Glutamatergic neuron (in vitro differentiated cells): Measurements from ENCODE around the gene RNF11. TPM values are rescaled to one million over a fixed set of nuclear protein-coding genes. Genes with fewer than 3 reads are reported as not detected.

ENCODE experiments used
- DNase-seq: peaks from one replicate; pipeline ENCODE4 v3.0.0; 2022
- H3K27ac Mint-ChIP-seq: one replicate; pipeline ENCODE4 v1.8.0; 2020; ENCODE audit warnings: mild to moderate bottlenecking, mixed read lengths, inconsistent platforms; ENCODE audit not compliant: unreplicated experiment
- H3K27me3 Mint-ChIP-seq: one replicate; pipeline ENCODE4 v1.8.0; 2020; ENCODE audit warnings: mild to moderate bottlenecking, moderate library complexity, mixed read lengths, inconsistent platforms; ENCODE audit not compliant: unreplicated experiment
- H3K36me3 Mint-ChIP-seq: one replicate; pipeline ENCODE4 v1.8.0; 2020; ENCODE audit warnings: mild to moderate bottlenecking, mixed read lengths, inconsistent platforms; ENCODE audit not compliant: unreplicated experiment
- H3K4me1 Mint-ChIP-seq: one replicate; pipeline ENCODE4 v1.8.0; 2020; ENCODE audit warnings: mild to moderate bottlenecking, low read depth, mixed read lengths, inconsistent platforms; ENCODE audit not compliant: unreplicated experiment
- H3K4me3 Mint-ChIP-seq: one replicate; pipeline ENCODE4 v1.8.0; 2020; ENCODE audit warnings: mild to moderate bottlenecking, mixed read lengths, inconsistent platforms; ENCODE audit not compliant: unreplicated experiment
- H3K9me3 Mint-ChIP-seq: one replicate; pipeline ENCODE4 v1.8.0; 2020; ENCODE audit warnings: mild to moderate bottlenecking, moderate library complexity, mixed read lengths, inconsistent platforms; ENCODE audit not compliant: unreplicated experiment
- total RNA-seq: library from RNA; stranded (reverse); fragmentation: NEBNext Ultra II Directional; extraction: Animal tissue kit (Norgen Biotek cat#: 25700); gene quantifications from one replicate; pipeline ENCODE4 v1.2.1, GENCODE V29; 2021; ENCODE audit not compliant: unreplicated experiment
- TF ChIP-seq, protein P1 (sequence below): fragments of 200-600 bp; sonication (generic); IDR thresholded peaks from one replicate; pipeline ENCODE4 v1.5.0; 2021; ENCODE audit not compliant: partially characterized antibody, unreplicated experiment

Gene RNF11
- total RNA-seq, 1 donor from 2014 or later, result 81.6 TPM

DNA sequence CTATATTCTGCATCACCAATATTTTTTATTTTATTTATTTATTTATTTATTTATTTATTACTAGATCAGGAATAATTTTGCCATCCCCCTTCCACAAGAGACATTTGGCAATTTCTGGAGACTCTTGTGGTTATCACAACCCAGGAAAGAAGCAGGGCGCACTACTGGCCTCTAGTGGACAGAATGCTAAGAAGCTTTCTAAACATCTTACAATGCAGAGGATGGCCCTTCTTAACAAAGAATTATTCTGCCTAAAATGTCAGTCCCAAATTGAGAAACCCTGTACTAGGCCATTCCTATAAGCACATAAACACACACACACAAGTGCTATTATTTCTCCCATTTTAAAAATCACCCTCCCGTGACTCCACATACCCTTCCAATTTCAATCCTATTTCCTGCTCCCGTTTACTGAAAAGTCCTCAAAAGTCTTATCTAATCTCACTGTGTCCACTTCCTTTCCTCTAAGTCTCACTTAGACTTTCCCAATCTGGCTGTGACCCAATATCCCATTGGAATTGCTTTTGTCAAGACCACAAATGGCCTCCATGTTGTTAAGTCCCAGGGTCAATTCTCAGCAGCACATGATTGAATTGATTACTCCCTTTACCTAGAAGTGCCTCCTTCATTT, 43.7 kb upstream of the RNF11 start:
- Mint-ChIP-seq H3K4me3 (no peak overlapping the region), H3K27ac (no peak overlapping the region), H3K27me3 (no peaks in the 10 kb centered on the region), H3K9me3 (no peaks in the 10 kb centered on the region), H3K4me1 (no peaks in the 10 kb centered on the region), H3K36me3 (no peaks in the 10 kb centered on the region)
- TF ChIP-seq, protein P1, sequence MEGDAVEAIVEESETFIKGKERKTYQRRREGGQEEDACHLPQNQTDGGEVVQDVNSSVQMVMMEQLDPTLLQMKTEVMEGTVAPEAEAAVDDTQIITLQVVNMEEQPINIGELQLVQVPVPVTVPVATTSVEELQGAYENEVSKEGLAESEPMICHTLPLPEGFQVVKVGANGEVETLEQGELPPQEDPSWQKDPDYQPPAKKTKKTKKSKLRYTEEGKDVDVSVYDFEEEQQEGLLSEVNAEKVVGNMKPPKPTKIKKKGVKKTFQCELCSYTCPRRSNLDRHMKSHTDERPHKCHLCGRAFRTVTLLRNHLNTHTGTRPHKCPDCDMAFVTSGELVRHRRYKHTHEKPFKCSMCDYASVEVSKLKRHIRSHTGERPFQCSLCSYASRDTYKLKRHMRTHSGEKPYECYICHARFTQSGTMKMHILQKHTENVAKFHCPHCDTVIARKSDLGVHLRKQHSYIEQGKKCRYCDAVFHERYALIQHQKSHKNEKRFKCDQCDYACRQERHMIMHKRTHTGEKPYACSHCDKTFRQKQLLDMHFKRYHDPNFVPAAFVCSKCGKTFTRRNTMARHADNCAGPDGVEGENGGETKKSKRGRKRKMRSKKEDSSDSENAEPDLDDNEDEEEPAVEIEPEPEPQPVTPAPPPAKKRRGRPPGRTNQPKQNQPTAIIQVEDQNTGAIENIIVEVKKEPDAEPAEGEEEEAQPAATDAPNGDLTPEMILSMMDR, result peak; percentile 78
- peak; percentile 77 for DNase-seq

GRCh38 chr1:51193564-51193963, 42.5 kb upstream of the RNF11 start:
- Mint-ChIP-seq H3K4me3 (no peak overlapping the region), H3K27ac (no peak overlapping the region), H3K27me3 (no peaks in the 10 kb centered on the region)

GRCh38 chr1:51203121-51203873, 32.8 kb upstream of the RNF11 start:
- H3K9me3 Mint-ChIP-seq, result no peaks in the 10 kb centered on the region
- H3K4me1 Mint-ChIP-seq, result no peaks in the 10 kb centered on the region
- DNase-seq, result no peak
- TF ChIP-seq, protein P1, result no peak
- peaks cover 3% of the 10 kb centered on the region for H3K27me3 Mint-ChIP-seq
- H3K27ac Mint-ChIP-seq, result no peak overlapping the region
- no peaks in the 10 kb centered on the region for H3K36me3 Mint-ChIP-seq
- no peak overlapping the region for H3K4me3 Mint-ChIP-seq

More at GRCh38 chr1:51193564-51193963, 42.5 kb upstream of the RNF11 start:
- TF ChIP-seq, protein P1, result no peak
- Mint-ChIP-seq H3K36me3 (no peaks in the 10 kb centered on the region), H3K4me1 (no peaks in the 10 kb centered on the region), H3K9me3 (no peaks in the 10 kb centered on the region)
- DNase-seq, result no peak

DNA sequence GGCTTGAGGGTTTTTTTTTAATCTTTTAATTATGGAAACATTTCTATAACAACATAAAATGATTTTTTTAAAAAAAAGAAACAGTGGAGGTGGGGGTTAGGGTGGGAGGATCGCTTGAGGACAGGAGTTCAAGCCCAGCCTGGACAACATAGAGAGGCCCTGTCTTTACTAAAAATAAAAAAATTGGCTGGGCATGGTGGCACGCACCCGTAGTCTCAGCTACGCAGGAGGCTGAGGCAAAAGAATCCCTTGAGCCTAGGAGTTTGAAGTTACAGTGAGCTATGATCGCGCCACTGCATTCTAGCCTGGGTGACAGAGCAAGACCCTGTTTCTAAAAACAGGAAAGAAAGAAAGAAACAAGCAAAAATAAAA, 32.2 kb upstream of the RNF11 start:
- Mint-ChIP-seq H3K9me3 (no peaks in the 10 kb centered on the region), H3K27me3 (peaks cover 3% of the 10 kb centered on the region), H3K4me1 (no peaks in the 10 kb centered on the region), H3K4me3 (no peak overlapping the region), H3K27ac (no peak overlapping the region), H3K36me3 (no peaks in the 10 kb centered on the region)
- TF ChIP-seq, protein P1, result no peak
- DNase-seq, result no peak

- Mint-ChIP-seq H3K4me3 (no peak overlapping the region), H3K4me1 (no peaks in the 10 kb centered on the region), H3K27me3 (no peaks in the 10 kb centered on the region), H3K36me3 (no peaks in the 10 kb centered on the region), H3K9me3 (no peaks in the 10 kb centered on the region), H3K27ac (no peak overlapping the region)
- TF ChIP-seq, protein P1, result no peak
- DNase-seq, result no peak
Observed at GRCh38 chr1:51210055-51210454, 26.0 kb upstream of the RNF11 start.
